ENCODE measurements around the gene CAB39L. TPM values are rescaled to one million over a fixed set of nuclear protein-coding genes. Genes with fewer than 3 reads are reported as not detected.

Gene CAB39L
- total and polyA plus RNA-seq, 9 of the 15 experiments (the other 6 are each of a cell fraction or from before 2014, with no cell fraction given) = 1.1 to 4.2 (median 2.6) TPM

GRCh38 chr13:49443357-49443703, 534 bp downstream of the CAB39L start:
- Histone ChIP-seq H3K9me1 (ENCODE audit: control insufficient read depth, insufficient read depth, low read length) (no peaks in the 10 kb centered on the region), H2AFZ (ENCODE audit: low read depth, low read length) (peak overlapping the region; percentile 99), H3K4me3 (peak overlapping the region; percentile 81), H4K20me1 (replicated peaks; ENCODE audit: control insufficient read depth, insufficient read depth, low read length) (no peaks in the 10 kb centered on the region), H3K36me3 (ENCODE audit: control insufficient read depth, insufficient read depth, low read length) (no peaks in the 10 kb centered on the region), H3K9me3 (replicated peaks; ENCODE audit: control insufficient read depth, insufficient read depth, low read depth, low read length) (no peaks in the 10 kb centered on the region), H3K27me3 (ENCODE audit: control insufficient read depth in 2 of 2, insufficient read depth in 2 of 2, low read length in 2 of 2) (no peaks in the 10 kb centered on the region), H3K4me2 (ENCODE audit: insufficient read depth, low read length) (peak overlapping the region; percentile 97), H3K9ac (ENCODE audit: insufficient read depth in 1 of 2, low read depth in 2 of 2, low read length in 2 of 2) (peak overlapping the region; percentile 81 to 91), H3K79me2 (ENCODE audit: control insufficient read depth, insufficient read depth, low read length) (peaks cover 38% of the 10 kb centered on the region), H3K4me1 (replicated peaks in 1 of 2; ENCODE audit: control insufficient read depth in 2 of 2, insufficient read depth in 2 of 2, low read length in 2 of 2) (peaks cover 0 to 6% of the 10 kb centered on the region in 2 experiments; a peak in 2 of 5 replicates), H3K27ac (ENCODE audit: extremely low read depth, low read depth, low read length) (peak overlapping the region; percentile 82)
- in situ Hi-C loops (cut with MboI) = no loop called here
- CTCF ChIA-PET (ENCODE audit: low intra/inter-chr PET ratio) = interaction anchor here (0.7 kb wide), 1 partner anchor 639 kb away, joined by 3 read pairs; no protein-coding TSS in a partner anchor
- intact Hi-C loops (cut with micrococcal nuclease) = no loop called here
- WGBS (ENCODE audit: insufficient coverage, low coverage, missing lambda C conversion rate) = 52% methylated on average over 7 of the region's 10 CpGs
- ATAC-seq (no peak), DNase-seq (ENCODE audit: extremely low read depth in 1 of 4, low spot score in 3 of 4) (peak in 1 of 4 experiments; percentile 19), FAIRE-seq (no peak)
- POLR2A ChIA-PET = interaction anchor here (0.6 to 1.8 kb wide), 4 partner anchors 11 to 108 kb away, joined by 4 to 7 read pairs (median 4); no protein-coding TSS in a partner anchor
- TF ChIP-seq TAF9B (IDR thresholded peaks at IDR 0.05; ENCODE audit: partially characterized antibody) (peak; percentile 20), ZNF232 (CRISPR knock-in tag; IDR thresholded peaks at IDR 0.05) (no peak), RBM34 (IDR thresholded peaks at IDR 0.05; ENCODE audit: borderline replicate concordance, insufficient read depth, low read length) (no peak), MEF2A (IDR thresholded peaks at IDR 0.05; ENCODE audit: control insufficient read depth, low read depth, low read length) (no peak), RUNX1 (IDR thresholded peaks at IDR 0.05; ENCODE audit: low read depth) (no peak)
- TSS peak; percentile 88 for BruUV-seq (replicated peaks)

GRCh38 chr13:49441846-49442245, 2.0 kb downstream of the CAB39L start:
- DNase-seq (ENCODE audit: extremely low read depth in 1 of 4, low spot score in 3 of 4) (no peak), FAIRE-seq (no peak), ATAC-seq (no peak)
- Histone ChIP-seq H3K9me1 (ENCODE audit: control insufficient read depth, insufficient read depth, low read length) (no peaks in the 10 kb centered on the region), H3K9me3 (replicated peaks; ENCODE audit: control insufficient read depth, insufficient read depth, low read depth, low read length) (no peaks in the 10 kb centered on the region), H2AFZ (ENCODE audit: low read depth, low read length) (no peak overlapping the region), H3K27me3 (ENCODE audit: control insufficient read depth in 2 of 2, insufficient read depth in 2 of 2, low read length in 2 of 2) (no peaks in the 10 kb centered on the region), H4K20me1 (replicated peaks; ENCODE audit: control insufficient read depth, insufficient read depth, low read length) (no peaks in the 10 kb centered on the region), H3K4me1 (replicated peaks in 1 of 2; ENCODE audit: control insufficient read depth in 2 of 2, insufficient read depth in 2 of 2, low read length in 2 of 2) (peaks cover 0 to 6% of the 10 kb centered on the region in 2 experiments; a peak in 2 of 5 replicates), H3K9ac (ENCODE audit: insufficient read depth in 1 of 2, low read depth in 2 of 2, low read length in 2 of 2) (no peak overlapping the region), H3K4me2 (ENCODE audit: insufficient read depth, low read length) (no peak overlapping the region), H3K36me3 (ENCODE audit: control insufficient read depth, insufficient read depth, low read length) (no peaks in the 10 kb centered on the region), H3K27ac (ENCODE audit: extremely low read depth, low read depth, low read length) (no peak overlapping the region), H3K79me2 (ENCODE audit: control insufficient read depth, insufficient read depth, low read length) (peaks cover 23% of the 10 kb centered on the region), H3K4me3 (no peak overlapping the region)
- POLR2A ChIA-PET = no interaction called here
- WGBS (ENCODE audit: insufficient coverage, low coverage, missing lambda C conversion rate) = 54% methylated on average over 2 of the region's 2 CpGs
- in situ Hi-C loops (cut with MboI) = no loop called here
- BruUV-seq (replicated peaks) = no TSS peak
- CTCF ChIA-PET (ENCODE audit: low intra/inter-chr PET ratio) = no interaction called here
- intact Hi-C loops (cut with micrococcal nuclease) = no loop called here
- TF ChIP-seq ZNF589 (CRISPR knock-in tag; IDR thresholded peaks at IDR 0.05; ENCODE audit: low read depth) (no peak), SREBF2 (CRISPR knock-in tag; IDR thresholded peaks at IDR 0.05) (no peak), GTF3C2 (IDR thresholded peaks at IDR 0.05; ENCODE audit: borderline replicate concordance, extremely low read depth, insufficient read length) (no peak), NFYB (IDR thresholded peaks at IDR 0.05; ENCODE audit: extremely low read depth, insufficient read length) (no peak), CREB5 (CRISPR knock-in tag; IDR thresholded peaks at IDR 0.05) (no peak), SRSF1 (IDR thresholded peaks at IDR 0.05; ENCODE audit: low read depth, low read length) (no peak)

All from K562 (cell line).